ELF-1 (cell line): ENCODE data around the gene IL1RAPL1.
"Not testable (repeated sequence)": the region's sequence is repeated elsewhere in the genome, so short reads cannot be mapped to it uniquely, and the experiment has no call there.

Experiments used
- DNase-seq: peaks from one replicate; pipeline ENCODE4 v3.0.0-alpha.2; 2016; ENCODE audit warnings: low read depth, low spot score

The IL1RAPL1 gene

DNA sequence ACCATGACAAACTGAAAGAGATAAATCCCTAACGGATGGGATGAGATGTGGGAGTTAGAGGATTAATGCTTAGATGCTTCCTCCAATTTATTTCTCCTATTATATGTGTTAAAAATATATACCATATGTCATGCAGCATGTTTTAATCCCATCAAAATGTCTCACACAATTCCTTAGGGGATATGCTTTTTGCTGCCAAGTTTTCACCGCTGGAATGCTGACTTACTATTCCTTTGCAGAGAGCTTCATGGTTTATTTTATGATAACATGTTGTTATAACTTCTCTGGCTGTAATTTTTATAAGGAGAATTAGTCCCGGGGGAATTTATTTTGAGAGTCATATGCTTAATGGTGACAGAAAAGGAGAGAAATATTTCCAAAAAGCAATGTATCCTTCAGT, 670.3 kb downstream of the IL1RAPL1 start:
- no peak for DNase-seq

DNA sequence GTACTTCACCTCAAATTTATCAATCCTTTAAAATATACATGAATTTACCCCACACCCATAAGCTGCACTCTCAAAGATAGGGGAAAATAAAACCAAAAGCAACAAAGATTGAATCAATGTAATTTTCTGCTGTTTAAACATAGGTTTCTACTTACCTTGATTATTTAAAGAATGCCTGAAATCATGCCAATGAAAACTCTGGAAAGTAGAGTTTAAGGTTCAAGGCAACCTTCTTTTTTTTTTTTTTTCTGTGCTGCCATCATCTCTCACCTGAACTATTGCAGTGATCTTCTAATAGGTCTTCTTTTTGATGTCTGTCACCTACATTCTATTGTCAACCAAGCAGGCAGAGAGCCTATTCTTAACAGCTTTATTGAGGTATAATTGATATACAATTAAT, 682.1 kb downstream of the IL1RAPL1 start:
- DNase-seq = no peak

DNA sequence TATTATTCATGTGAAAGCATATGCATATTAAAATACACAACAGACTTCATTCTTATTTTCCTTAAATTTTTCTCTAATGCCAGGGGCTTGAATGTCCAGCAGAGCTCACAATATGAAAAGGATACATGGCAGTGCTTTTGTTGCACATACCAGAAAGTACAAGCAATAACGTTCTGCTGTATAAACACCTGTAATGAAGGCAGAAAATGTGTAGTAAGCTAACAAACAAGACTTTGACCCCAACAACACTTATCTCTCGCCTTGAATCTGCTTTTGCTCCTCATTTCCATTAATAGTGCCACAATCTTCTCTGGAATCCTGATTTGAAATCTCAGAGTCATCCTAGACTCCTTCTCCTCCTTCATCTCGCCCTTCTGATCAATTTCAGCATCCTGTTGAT, 687.3 kb downstream of the IL1RAPL1 start:
- no peak for DNase-seq

DNA sequence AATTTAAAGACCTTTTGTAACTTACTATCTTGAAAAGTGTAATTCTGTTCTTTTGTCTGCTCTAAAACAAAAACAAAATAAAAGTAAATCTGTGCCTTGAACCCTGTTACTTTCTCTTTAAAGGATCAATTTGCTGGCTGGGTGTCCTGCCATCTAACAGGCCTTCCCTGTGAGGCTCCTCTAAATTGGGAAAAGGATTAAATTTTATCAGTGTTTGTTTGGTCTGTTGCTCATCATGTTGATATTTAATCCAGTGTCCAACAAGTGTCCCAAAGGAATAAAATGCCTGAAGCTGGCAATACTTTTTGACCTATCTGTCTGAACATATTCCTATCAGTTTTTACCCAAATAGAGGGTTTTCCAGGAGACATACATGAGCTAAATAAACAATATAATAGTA, 688.7 kb downstream of the IL1RAPL1 start:
- DNase-seq = no peak

DNA sequence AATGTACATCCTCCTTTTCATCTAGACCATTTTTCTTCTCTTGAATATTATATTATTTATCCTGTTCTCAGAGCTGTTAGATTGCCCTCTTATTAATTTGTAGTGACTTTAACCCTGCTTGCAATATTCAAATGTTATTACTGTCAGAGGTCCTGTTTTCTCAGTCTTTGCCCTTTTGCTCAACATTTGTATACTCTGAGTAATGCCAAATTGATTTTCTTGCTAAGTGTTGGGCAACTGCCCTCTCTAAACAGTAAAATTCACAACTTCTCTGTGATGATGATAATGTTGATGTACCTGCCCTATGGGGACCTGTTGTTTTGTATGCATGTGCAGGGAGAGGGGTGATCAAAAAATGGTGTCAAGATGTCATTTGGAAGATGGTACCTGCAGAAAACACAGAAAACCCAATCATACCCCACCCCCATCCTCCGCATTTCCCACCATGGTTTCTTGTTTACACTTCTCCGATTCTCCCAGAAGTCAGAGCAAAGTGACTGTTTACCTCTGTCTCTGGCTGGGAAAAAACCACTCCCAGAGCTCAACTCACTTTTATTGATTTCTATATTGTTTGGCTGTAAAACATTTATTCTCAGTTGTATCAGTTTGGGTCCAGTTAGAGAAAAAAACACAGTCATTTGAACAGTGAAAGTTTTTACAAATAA, 694.0 kb downstream of the IL1RAPL1 start:
- DNase-seq = no peak

DNA sequence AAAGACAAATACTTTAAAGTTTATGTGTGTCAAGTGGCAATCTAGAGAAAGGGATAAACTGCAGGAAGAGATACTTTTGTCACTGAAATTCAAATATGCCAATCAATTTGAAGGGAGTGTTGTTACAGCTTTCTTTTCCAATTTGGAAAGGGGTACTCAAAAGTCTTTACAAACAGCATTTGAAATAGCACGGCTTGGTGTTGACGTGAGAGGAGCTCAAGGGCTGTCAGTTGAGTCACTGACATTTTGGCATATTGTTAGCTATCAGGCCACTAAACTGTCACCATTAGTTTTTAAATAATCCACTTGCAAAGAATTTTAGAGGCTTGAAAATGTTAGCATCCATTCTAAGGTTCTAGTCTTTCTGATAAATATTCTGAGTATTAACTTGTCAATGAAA, 698.4 kb downstream of the IL1RAPL1 start:
- DNase-seq = no peak

DNA sequence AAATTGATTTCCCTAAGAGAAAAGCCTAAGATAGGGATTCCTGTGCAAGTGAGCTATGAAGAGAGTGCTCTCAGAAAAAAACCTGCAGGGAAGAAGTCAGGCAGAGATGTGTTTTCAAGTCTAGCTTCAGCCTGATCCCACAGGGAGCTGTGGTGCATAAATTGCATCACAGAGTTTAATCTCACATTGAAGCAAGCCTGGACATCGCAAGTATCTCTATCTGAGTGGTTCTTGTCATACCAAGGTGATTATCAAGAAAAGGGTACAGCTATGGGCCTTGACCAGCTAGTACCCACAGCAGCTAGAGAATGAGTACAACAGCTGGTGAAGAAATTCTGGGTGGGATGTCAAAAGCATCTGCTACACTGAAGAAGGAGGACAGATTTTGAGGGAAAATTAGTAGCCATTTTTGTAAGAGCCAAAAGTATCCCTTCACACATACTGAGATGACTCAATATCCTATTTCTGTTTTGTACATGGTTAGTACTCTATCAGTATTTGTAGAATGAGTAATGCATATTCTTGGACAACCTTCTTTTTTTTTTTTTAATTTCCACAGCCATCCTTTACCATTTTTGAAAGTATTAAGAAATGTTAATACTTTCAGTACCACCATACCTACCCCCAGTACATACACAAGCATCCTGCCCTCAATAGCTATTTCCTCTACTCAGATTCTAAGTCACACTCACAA, 708.9 kb downstream of the IL1RAPL1 start:
- no peak for DNase-seq

DNA sequence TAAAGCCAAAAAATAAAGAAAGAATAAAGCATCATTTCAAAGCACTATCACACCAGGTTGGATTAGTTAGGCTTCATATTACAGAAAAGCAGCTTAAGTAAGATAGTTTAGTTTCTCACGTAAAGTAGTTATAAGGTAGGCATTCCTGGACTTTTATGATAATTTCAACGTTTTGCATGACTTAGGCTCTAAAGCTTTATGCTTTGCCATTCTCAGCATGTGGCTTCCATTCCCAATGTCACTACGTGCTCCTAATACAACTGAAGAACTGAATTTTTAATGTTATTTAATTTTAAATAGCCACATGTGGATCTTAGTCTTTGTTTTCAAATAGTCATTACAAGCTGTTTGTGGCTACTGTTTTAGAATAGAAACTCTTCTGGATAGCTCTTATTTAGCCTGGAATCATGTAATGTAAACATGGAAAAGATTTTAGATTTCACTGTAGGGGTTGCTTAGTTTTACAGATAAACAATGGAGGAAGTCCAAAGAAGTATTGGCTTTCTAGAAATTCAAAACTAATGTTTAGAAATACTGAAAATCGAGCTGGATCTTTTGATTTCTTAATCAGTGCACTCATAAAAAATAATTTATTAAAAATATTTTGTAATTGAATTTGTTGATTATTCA, 710.0 kb downstream of the IL1RAPL1 start:
- no peak for DNase-seq

DNA sequence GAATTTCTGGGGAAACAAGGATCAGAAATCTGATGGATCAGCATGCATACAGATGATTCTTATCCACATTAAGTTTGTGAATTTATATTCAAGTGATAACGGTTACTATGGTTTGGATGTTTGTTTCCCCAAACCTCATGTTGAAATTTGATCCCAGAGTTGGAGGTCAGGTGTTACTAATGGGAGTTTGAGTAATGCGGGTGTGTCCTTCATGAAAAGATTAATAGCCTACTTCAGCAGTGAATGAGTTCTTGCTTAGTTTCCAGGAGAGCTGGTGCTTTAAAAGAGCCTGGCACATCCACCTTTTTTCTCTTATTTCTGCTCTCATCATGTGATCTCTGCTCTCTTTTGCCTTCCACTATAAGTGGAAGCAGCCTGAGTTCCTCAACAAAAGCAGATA, 712.4 kb downstream of the IL1RAPL1 start:
- DNase-seq = no peak

DNA sequence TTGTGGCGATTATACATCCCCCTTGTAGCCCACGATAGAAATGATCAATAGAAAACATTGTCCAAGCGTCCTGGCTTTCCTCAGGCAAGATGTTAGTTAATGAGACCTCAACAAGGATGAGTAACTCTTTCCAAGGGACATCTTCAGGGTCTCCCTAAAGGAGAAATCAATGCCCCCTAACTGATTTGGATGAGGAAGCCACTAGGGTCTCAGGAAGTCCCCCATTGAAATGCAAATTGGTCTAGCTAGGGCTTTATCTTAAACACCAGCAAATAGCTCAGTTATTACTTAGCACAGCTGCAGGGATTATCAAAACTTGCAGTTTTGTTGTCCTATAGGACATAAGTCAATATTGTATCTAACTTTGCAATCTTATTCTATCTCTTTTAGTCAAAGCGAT, 721.5 kb downstream of the IL1RAPL1 start:
- DNase-seq = peak; percentile 10

DNA sequence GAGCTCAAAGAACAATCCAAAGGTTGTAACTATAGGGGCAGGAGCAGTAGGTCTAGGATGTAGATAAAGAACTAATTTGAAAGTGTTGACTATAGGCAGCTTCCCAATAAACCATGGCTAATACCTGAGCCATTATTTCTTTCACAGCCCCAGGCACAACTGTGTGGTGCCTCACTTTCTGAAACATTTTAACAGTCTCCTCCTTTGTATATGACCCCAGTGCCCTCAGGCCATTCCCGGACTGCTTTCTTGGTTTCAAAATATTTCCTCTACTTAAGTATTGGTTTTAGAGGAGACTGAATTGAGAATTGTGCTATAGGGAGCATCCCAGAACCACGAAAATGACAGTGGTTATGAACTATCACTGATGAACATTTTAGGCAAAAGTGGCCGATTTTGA, 728.7 kb downstream of the IL1RAPL1 start:
- DNase-seq = peak; percentile 75

DNA sequence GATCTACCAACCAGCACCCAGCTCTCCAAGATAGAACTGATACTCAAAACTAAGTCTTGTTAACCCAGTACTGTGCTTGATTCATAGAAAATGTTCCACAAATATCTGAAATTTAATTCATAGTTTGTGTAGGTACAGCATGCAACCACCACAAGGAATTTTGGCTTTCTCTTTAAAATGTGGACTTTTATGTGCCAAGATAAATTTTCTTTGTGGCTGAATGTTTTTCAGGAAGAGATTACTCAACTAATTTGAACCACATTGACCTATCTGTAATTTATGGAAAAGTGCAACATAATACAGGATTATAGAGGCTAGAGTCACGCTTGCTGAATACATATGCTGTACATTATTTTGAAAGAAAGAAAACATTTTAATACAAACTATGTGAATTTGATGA, 730.8 kb downstream of the IL1RAPL1 start:
- DNase-seq = no peak

DNA sequence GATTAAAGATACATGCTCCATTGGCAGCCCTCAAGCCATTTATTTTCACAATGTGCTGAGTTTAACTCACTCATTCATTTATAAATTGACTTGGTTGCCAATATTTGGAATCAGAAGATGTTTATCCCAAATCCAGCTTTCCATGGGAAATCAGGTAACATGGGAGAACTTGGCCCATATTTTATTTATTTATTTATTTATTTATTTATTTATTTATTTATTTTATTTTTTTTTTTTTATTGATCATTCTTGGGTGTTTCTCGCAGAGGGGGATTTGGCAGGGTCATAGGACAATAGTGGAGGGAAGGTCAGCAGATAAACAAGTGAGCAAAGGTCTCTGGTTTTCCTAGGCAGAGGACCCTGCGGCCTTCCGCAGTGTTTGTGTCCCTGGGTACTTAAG, 745.2 kb downstream of the IL1RAPL1 start:
- not testable (repeated sequence) for DNase-seq

DNA sequence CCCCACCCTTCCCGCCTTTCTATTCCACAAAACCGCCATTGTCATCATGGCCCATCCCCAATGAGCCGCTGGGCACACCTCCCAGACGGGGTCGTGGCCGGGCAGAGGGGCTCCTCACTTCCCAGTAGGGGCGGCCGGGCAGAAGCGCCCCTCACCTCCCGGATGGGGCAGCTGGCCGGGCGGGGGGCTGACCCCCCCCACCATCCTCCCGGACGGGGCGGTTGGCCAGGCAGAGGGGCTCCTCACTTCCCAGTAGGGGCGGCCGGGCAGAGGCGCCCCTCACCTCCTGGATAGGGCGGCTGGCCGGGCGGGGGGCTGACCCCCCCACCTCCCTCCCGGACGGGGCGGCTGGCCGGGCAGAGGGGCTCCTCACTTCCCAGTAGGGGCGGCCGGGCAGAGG, 745.8 kb downstream of the IL1RAPL1 start:
- not testable (repeated sequence) for DNase-seq

DNA sequence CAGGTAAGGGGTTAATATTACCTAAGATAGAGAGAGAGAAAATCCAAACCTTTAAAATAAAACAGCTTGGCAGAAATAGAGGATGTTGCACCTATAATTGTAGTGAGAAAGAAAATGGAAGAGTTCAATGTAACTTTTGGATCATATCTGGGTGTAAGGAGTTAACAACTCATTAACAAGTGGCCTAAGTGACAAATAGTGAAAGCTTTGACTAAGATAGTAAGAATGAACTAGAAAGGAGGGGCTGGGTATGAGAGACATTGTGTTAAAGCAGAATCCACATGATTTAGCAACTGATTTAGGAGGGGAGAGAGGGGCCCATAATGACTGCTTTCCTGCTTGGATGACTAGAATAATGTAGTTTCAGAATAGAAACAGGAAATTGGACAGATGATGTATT, 761.0 kb downstream of the IL1RAPL1 start:
- no peak for DNase-seq

DNA sequence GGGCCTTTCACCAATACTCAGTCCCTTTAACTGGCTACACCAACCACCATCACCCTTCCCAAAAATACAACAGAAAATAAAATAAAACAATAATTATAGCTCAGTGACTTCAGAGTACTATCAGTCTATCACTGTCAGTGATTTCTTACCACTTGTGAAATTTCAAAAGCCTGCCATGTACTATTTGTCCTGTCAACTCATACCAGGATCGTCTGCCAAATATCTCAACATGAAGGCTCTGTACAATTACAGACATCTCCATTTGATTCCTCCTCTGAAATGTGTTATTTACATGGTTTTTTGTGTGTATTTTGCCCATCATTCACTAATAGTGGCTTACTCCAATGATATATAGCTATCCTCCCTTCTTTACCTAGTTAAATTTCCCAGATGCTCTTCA, 772.0 kb downstream of the IL1RAPL1 start:
- DNase-seq = no peak

DNA sequence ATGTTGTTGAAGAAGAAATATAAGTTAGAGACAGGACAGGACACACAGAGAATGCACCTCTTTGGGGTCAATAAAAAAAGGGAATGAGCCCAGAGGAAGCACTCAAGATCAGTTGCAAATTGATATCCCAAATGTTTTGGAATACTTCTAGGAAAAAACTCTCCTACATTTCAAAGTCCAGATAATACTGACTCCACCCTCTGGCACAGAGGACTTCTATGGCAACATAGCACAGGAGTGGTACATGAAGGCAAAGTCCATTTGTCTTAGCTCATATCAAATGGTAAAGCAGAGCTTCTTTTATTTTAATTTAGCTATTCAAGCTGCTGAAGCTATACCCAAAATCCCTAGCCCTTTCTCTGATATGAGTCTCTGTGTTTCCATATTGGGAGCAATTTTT, 787.5 kb downstream of the IL1RAPL1 start:
- not testable (repeated sequence) for DNase-seq

DNA sequence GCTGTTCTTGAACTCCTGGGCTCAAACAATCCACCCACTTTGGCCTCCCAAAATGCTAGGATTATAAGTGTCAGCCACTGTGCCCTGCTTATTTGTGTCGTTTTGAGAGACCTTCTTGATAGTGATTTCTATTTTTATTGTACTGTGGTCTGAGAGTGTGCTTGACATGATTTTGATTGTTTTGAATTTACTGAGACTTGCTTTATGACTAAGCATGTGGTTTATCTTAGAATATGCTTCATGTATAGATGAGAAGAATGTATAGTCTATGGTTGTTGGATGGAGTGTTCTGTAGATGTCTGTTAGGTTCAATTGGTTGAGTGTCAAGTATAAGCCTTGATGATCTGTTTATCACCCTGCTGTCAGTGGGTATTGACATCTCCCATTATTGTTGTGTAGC, 789.3 kb downstream of the IL1RAPL1 start:
- DNase-seq = no peak

DNA sequence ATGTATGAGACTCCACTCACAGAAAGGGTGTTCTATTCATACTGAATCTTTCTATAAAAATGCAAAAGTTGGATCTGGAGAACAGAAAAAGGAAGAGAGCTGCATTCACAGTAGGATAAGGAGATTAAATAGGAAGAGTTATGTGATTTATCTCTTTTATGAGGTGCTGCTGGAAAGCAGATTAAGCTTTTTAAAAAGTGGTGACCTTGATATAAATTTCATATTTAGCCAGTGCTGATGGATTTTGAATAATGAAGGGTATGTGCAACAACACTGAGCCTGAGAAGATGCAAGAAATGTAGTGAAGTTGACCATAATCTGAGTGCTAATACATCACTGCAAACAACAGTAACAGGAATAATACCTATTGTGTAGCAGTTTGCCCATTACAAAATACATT, 795.6 kb downstream of the IL1RAPL1 start:
- DNase-seq = no peak

DNA sequence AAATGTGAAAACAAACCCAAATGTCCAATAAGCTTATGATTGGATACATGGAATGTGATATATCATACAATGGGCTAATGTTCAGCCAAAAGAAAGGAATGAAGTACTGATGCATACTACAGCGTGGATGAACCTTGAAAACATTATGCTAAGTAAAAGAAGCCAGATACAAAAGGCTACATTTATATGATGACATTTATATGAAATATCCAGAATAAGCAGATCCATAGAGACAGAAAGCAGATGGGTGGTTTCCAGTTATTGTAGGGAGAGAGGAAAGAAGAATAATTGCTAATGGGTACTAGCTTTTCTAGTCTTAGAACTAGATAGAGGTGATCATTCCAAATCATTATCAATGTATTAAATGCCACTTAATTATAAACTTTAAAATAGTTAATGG, 801.3 kb downstream of the IL1RAPL1 start:
- no peak for DNase-seq

DNA sequence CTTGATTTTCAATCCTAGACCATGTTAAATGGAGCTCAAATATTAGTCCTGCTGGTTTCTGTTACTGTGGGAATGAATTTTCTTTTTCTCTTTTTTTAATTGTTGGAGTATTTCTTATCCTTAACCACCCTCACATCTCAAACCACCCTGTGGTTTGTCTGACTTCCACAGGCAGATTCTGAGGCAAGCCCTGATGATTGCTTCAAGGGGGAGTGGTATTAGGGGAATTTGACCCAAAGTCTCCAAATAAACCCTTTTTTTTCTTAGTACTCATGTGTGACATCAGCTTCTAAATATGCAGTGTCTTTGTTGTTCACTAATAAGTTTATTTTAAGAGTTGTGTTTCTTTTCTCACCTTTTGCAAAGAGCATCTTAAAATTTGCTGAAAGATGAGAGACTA, 810.3 kb downstream of the IL1RAPL1 start:
- no peak for DNase-seq

DNA sequence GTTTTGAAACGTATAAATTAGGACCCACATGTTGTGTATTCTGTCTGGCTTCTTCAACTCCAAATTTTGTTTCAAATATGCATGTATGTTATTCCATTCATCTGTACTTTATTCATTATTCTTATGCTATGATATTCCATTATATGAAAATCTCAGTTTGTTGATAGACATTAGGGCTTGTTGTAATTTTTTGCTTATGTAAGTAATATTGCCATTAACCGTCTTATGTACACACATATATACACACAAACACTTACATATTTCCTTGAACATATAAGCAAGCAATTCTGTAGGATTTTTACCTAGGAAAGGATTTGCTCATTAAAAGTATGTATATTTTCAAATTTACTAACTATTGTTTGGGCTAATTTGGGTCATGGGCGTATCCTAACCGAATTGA, 820.1 kb downstream of the IL1RAPL1 start:
- DNase-seq = no peak
